Coronary artery (tissue), 2 donors: ENCODE results near the gene NAV2.

Experiments
- DNase-seq: peaks from one replicate; pipeline ENCODE4 v3.0.0-alpha.2; 2017; ENCODE audit warnings: low spot score
- H3K27ac ChIP-seq, 2 donors: fragments of 200-600 bp; sonication (generic); one replicate each; pipeline ENCODE4 v1.5.1; 2016 to 2019
- H3K4me3 ChIP-seq: fragments of 200-600 bp; sonication (generic); 2 replicates; pipeline ENCODE4 v1.5.1; 2016; ENCODE audit warnings: mild to moderate bottlenecking, moderate library complexity
- CTCF ChIP-seq: fragments of 200-600 bp; sonication (generic); IDR thresholded peaks from one replicate; pipeline ENCODE4 v1.5.1; 2019; ENCODE audit warnings: antibody characterized with exemption

NAV2 gene

GRCh38 chr11:19756675-19757475, 44.2 kb downstream of the NAV2 start:
- peak; percentile 75 for DNase-seq
- TF ChIP-seq CTCF: no peak
- Histone ChIP-seq H3K4me3 (peak overlapping the region; percentile 11), H3K27ac (peak overlapping the region; percentile 72 to 75)

- no peak for TF ChIP-seq CTCF
- Histone ChIP-seq H3K4me3 (no peak overlapping the region), H3K27ac (no peak overlapping the region)
- DNase-seq: no peak
Measured at GRCh38 chr11:19759389-19759788, 46.8 kb downstream of the NAV2 start.

GRCh38 chr11:19762266-19762665, 49.6 kb downstream of the NAV2 start:
- DNase-seq: peak; percentile 11
- H3K27ac ChIP-seq: no peak overlapping the region
- TF ChIP-seq CTCF: no peak
- no peak overlapping the region for H3K4me3 ChIP-seq

GRCh38 chr11:19763330-19763729, 50.7 kb downstream of the NAV2 start:
- Histone ChIP-seq H3K27ac (peak overlapping the region in 1 of 2 donors; percentile 57), H3K4me3 (peak overlapping the region; percentile 31)
- peak; percentile 62 for DNase-seq
- TF ChIP-seq CTCF: no peak

- Histone ChIP-seq H3K27ac (no peak overlapping the region), H3K4me3 (no peak overlapping the region)
- TF ChIP-seq CTCF: no peak
- peak; percentile 29 for DNase-seq
Measured at GRCh38 chr11:19766206-19766605, 53.6 kb downstream of the NAV2 start.

- no peak for DNase-seq
- Histone ChIP-seq H3K4me3 (no peak overlapping the region), H3K27ac (no peak overlapping the region)
- no peak for TF ChIP-seq CTCF
Measured at GRCh38 chr11:19766810-19767209, 54.2 kb downstream of the NAV2 start.

GRCh38 chr11:19767627-19768151, 55.1 kb downstream of the NAV2 start:
- no peak for DNase-seq
- Histone ChIP-seq H3K4me3 (no peak overlapping the region), H3K27ac (peak overlapping the region in 1 of 2 donors; percentile 55)
- no peak for TF ChIP-seq CTCF
